Measurements from ENCODE around the gene PPP1R36.

- TF ChIP-seq MAZ (IDR thresholded peaks at IDR 0.05; ENCODE audit: borderline replicate concordance, low read depth, low read length), result no peak
- TF ChIP-seq CTCF (conservative IDR thresholded peaks at IDR 0.05; ENCODE audit: low read depth, low read length), result no peak
- TF ChIP-seq USF2 (IDR thresholded peaks at IDR 0.05; ENCODE audit: low read depth, low read length), result no peak
- TF ChIP-seq ELK1 (IDR thresholded peaks at IDR 0.05; ENCODE audit: borderline replicate concordance, low read depth, low read length), result no peak
- no peak for TF ChIP-seq RFX5 (IDR thresholded peaks at IDR 0.05; ENCODE audit: low read depth, low read length)
- TF ChIP-seq MXI1 (IDR thresholded peaks at IDR 0.05; ENCODE audit: borderline replicate concordance, low read depth, low read length), result no peak
- no peak for TF ChIP-seq RCOR1 (IDR thresholded peaks at IDR 0.05; ENCODE audit: insufficient replicate concordance, low read length)
- no peak for TF ChIP-seq POLR2A (IDR thresholded peaks at IDR 0.05; ENCODE audit: low read depth, low read length)
- TF ChIP-seq SMC3 (IDR thresholded peaks at IDR 0.05; ENCODE audit: low read depth, low read length), result no peak
- TF ChIP-seq RAD21 (IDR thresholded peaks at IDR 0.05; ENCODE audit: low read length), result no peak
- TF ChIP-seq MAFK (IDR thresholded peaks at IDR 0.05; ENCODE audit: low read depth, low read length), result no peak
Measured at GRCh38 chr14:64550621-64551333, 1.0 kb downstream of the PPP1R36 start.
